Neural cell (in vitro differentiated cells): Measurements from ENCODE around the gene PRKAG3. TPM values are rescaled to one million over a fixed set of nuclear protein-coding genes. Genes with fewer than 3 reads are reported as not detected.

ENCODE experiments used
- H2AFZ ChIP-seq: fragments of 200-600, 300-800 bp; sonication (generic), shearing (Covaris generic); 2 replicates; pipeline ENCODE4 v1.6.0; 2014; ENCODE audit warnings: low read depth, mild to moderate bottlenecking, antibody characterized with exemption, low read length, moderate library complexity
- H3F3A ChIP-seq: fragments of 200-600 bp; shearing (Covaris generic); 2 replicates; pipeline ENCODE4 v1.6.1; 2016; ENCODE audit warnings: mild to moderate bottlenecking, moderate library complexity, mixed read lengths, antibody characterized with exemption, low read length; ENCODE audit not compliant: insufficient read depth, poor library complexity, severe bottlenecking
- H3K27ac ChIP-seq: fragments of 200-600, 300-800 bp; sonication (generic), shearing (Covaris generic); 2 replicates; pipeline ENCODE4 v1.5.1; 2014; ENCODE audit warnings: mild to moderate bottlenecking, low read length, moderate library complexity
- H3K27me3 ChIP-seq: fragments of 300-800, 200-600 bp; sonication (generic), shearing (Covaris generic); 2 replicates; pipeline ENCODE4 v1.6.0; 2014; ENCODE audit warnings: mild to moderate bottlenecking, low read depth, low read length, moderate library complexity; ENCODE audit not compliant: insufficient read depth
- H3K36me3 ChIP-seq: fragments of 300-800, 200-600 bp; sonication (generic), shearing (Covaris generic); 2 replicates; pipeline ENCODE4 v1.5.1; 2014; ENCODE audit warnings: mild to moderate bottlenecking, antibody characterized with exemption, low read length, moderate library complexity; ENCODE audit not compliant: insufficient read depth
- H3K4me2 ChIP-seq: fragments of 300-800, 200-600 bp; sonication (generic), shearing (Covaris generic); 2 replicates; pipeline ENCODE4 v1.6.0; 2014; ENCODE audit warnings: mild to moderate bottlenecking, low read length
- H3K4me3 ChIP-seq: fragments of 300-800, 200-600 bp; sonication (generic), shearing (Covaris generic); 2 replicates; pipeline ENCODE4 v1.5.1; 2014; ENCODE audit warnings: mild to moderate bottlenecking, low read length, moderate library complexity
- H3K79me2 ChIP-seq: fragments of 200-600 bp; shearing (Covaris generic); replicated peaks from 2 replicates; pipeline ENCODE4 v1.6.0; 2014; ENCODE audit warnings: mild to moderate bottlenecking, low read length, moderate library complexity; ENCODE audit not compliant: insufficient read depth
- H3K9ac ChIP-seq: fragments of 300-800, 200-600 bp; sonication (generic), shearing (Covaris generic); 2 replicates; pipeline ENCODE4 v1.6.1; 2016; ENCODE audit warnings: mild to moderate bottlenecking, low read length, mixed read lengths
- H3K9me2 ChIP-seq: fragments of 200-600 bp; shearing (Covaris generic); 2 replicates; pipeline ENCODE4 v1.6.1; 2016; ENCODE audit warnings: mild to moderate bottlenecking, low read length, mixed read lengths; ENCODE audit not compliant: insufficient read depth
- H3K9me3 ChIP-seq: fragments of 200-600, 300-800 bp; sonication (generic), shearing (Covaris generic); 2 replicates; pipeline ENCODE4 v1.6.1; 2016; ENCODE audit warnings: mild to moderate bottlenecking, mixed run types, low read length, moderate library complexity, mixed read lengths
- H4K20me1 ChIP-seq: fragments of 200-600 bp; shearing (Covaris generic); 2 replicates; pipeline ENCODE4 v1.6.1; 2016; ENCODE audit warnings: mild to moderate bottlenecking, mixed run types; ENCODE audit not compliant: insufficient read depth
- CTCF ChIP-seq: fragments of 450-650 bp; IDR thresholded peaks from 2 replicates; pipeline ENCODE4 v1.5.1; 2014; ENCODE audit warnings: antibody characterized with exemption, mild to moderate bottlenecking, moderate library complexity; ENCODE audit not compliant: poor library complexity, severe bottlenecking
- EP300 ChIP-seq: fragments of 450-650 bp; conservative IDR thresholded peaks from 2 replicates; pipeline ENCODE4 v1.6.1; 2014; ENCODE audit warnings: antibody characterized with exemption, mild to moderate bottlenecking, moderate library complexity; ENCODE audit not compliant: poor library complexity, severe bottlenecking
- EZH2 ChIP-seq: fragments of 200-600, 300-800 bp; shearing (Covaris generic), sonication (generic); IDR thresholded peaks from 2 replicates; pipeline ENCODE4 v1.6.1; 2014; ENCODE audit warnings: antibody characterized with exemption, low read length, borderline replicate concordance, mild to moderate bottlenecking; ENCODE audit not compliant: insufficient read depth, poor library complexity, severe bottlenecking
- MXI1 ChIP-seq: fragments of 450-650 bp; conservative IDR thresholded peaks from 2 replicates; pipeline ENCODE4 v1.6.1; 2014; ENCODE audit warnings: antibody characterized with exemption, mild to moderate bottlenecking; ENCODE audit not compliant: poor library complexity, severe bottlenecking
- POLR2AphosphoS5 ChIP-seq: IDR thresholded peaks from 2 replicates; pipeline ENCODE4 v1.6.1; 2012
- RAD21 ChIP-seq: fragments of 450-650 bp; conservative IDR thresholded peaks from 2 replicates; pipeline ENCODE4 v1.6.1; 2014; ENCODE audit warnings: antibody characterized with exemption, mild to moderate bottlenecking, moderate library complexity
- REST ChIP-seq: IDR thresholded peaks from 2 replicates; pipeline ENCODE4 v1.6.1; 2012; ENCODE audit warnings: borderline replicate concordance
- SMC3 ChIP-seq: fragments of 450-650 bp; conservative IDR thresholded peaks from 2 replicates; pipeline ENCODE4 v1.6.1; 2014; ENCODE audit warnings: antibody characterized with exemption, mild to moderate bottlenecking, moderate library complexity; ENCODE audit not compliant: poor library complexity
- TAF1 ChIP-seq: IDR thresholded peaks from 2 replicates; pipeline ENCODE4 v1.6.1; 2012; ENCODE audit warnings: low read depth
- polyA plus RNA-seq: library from polyadenylated mRNA; depleted of rRNA; stranded (reverse); fragments of >200 nt; gene quantifications from 2 replicates; pipeline ENCODE4 v1.2.3, GENCODE V29; 2014

The PRKAG3 gene
- polyA plus RNA-seq, 1 donor from 2014 or later: not detected

DNA sequence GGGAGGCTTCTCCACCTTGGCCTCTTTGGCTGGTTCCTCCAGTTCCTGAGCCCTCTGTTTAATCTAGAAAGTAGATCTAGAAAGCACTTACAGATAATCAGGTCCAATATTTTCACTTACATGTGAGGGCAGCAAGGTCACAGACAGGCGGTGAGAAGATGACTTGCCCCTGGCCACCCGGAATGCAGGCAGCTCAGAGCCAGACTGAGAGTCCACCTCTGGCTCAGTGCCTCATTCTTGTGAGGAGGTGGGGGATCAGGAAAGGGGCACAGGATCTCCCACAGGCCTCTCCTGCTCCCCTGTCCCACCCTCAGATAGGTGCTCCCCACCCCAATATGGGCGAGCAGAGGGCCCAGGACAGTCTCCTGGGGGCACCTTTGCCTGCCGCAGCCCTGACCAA is 33.8 kb upstream of the PRKAG3 start:
- peaks cover 79% of the 10 kb centered on the region for H3K27me3 ChIP-seq
- no peaks in the 10 kb centered on the region for H3K9me2 ChIP-seq
- H4K20me1 ChIP-seq: no peaks in the 10 kb centered on the region
- no peaks in the 10 kb centered on the region for H3K9me3 ChIP-seq
- H3K9ac ChIP-seq: no peak overlapping the region
- no peak overlapping the region for H2AFZ ChIP-seq
- no peak overlapping the region for H3K4me2 ChIP-seq
- H3K27ac ChIP-seq: no peak overlapping the region
- no peaks in the 10 kb centered on the region for H3K36me3 ChIP-seq
- H3F3A ChIP-seq: no peaks in the 10 kb centered on the region
- no peak overlapping the region for H3K4me3 ChIP-seq
- no peak for TF ChIP-seq CTCF
- no peak for TF ChIP-seq REST
- TF ChIP-seq MXI1: no peak
- no peak for TF ChIP-seq EZH2
- no peaks in the 10 kb centered on the region for H3K79me2 ChIP-seq

GRCh38 chr2:218863021-218863520 is 31.5 kb upstream of the PRKAG3 start:
- Histone ChIP-seq H3K9me3 (no peaks in the 10 kb centered on the region), H3K4me2 (no peak overlapping the region), H2AFZ (no peak overlapping the region), H3K27me3 (peaks cover 76% of the 10 kb centered on the region), H3F3A (no peaks in the 10 kb centered on the region), H3K4me3 (no peak overlapping the region), H3K9me2 (no peaks in the 10 kb centered on the region), H3K79me2 (no peaks in the 10 kb centered on the region), H3K9ac (no peak overlapping the region), H3K36me3 (no peaks in the 10 kb centered on the region), H3K27ac (no peak overlapping the region), H4K20me1 (no peaks in the 10 kb centered on the region)
- no peak for TF ChIP-seq EP300
- no peak for TF ChIP-seq EZH2
- no peak for TF ChIP-seq MXI1
- no peak for TF ChIP-seq REST
- TF ChIP-seq SMC3: no peak
- TF ChIP-seq POLR2AphosphoS5: no peak
- no peak for TF ChIP-seq TAF1
- no peak for TF ChIP-seq CTCF
- no peak for TF ChIP-seq RAD21
